Activated effector memory CD4-positive, alpha-beta T cell treated with anti-CD3 and anti-CD28 coated beads, Interleukin-2, amount 50 U/mL, for 16 hours (primary cell): ENCODE measurements around the gene TRMU.
A peak's percentile ranks its signal among the peaks of the same experiment; 100 is the strongest.

ENCODE experiments used
- DNase-seq: peaks from one replicate; pipeline ENCODE4 v3.0.0-alpha.2; 2020

Gene TRMU

DNA sequence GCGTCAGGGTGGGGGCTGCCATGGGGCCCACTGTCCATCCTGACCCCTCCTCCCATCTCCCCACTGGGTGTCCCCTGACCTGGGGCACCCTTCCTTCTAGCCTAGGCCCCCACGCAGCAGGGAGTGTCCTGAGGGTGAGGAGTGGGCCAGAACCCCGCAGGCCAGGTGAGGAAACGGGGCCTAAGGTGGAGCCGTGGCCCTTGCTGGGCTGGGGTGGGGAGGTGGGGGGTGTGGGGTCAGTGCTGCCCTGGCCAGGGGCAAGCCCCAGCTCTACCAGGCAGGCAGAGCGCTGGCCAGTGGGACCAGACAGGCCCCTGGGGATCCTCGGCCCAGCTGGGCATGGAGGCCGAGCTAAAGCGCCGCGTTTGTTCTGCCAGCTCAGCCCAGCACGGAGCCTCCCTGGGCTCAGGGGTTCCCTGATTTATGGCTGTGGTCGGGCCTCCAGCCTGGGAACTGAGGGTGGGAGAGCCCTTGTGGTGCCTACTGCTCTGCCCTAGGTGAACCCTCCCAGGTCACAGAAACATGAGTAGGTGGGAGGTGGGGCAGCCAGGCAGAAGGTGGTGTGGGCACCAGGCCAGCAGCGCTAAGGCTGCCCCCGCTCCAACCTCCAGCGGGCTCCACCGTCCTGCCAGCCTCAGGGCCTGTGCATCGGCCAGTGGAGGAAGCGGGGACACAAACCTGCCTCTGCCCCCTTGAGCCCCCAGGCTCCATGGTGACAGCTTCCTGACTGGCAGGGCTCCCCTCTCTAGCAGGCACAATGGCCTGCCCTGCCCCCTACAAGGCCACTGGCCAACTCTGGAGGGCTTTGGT lies 22.4 kb downstream of the TRMU start:
- no peak for DNase-seq

DNA sequence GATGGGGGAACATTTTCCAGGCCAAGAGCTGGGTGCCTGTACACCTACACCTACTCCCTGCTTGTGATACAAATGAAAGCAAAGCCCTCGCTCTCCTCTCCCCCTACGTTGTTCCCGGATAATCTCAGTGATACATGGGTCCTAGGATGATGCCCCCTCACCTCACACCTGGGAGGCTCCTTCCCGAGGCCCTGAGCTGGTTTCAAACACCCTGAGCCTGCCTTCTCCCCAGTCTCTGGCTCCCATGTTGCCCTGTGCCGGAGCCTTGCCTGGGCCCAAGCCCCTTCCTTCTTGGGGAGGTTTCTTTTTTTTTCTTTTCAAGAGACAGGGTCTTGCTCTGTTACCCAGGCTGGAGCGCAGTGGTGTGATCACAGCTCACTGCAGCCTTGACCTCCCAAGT lies 23.3 kb downstream of the TRMU start:
- no peak for DNase-seq

DNA sequence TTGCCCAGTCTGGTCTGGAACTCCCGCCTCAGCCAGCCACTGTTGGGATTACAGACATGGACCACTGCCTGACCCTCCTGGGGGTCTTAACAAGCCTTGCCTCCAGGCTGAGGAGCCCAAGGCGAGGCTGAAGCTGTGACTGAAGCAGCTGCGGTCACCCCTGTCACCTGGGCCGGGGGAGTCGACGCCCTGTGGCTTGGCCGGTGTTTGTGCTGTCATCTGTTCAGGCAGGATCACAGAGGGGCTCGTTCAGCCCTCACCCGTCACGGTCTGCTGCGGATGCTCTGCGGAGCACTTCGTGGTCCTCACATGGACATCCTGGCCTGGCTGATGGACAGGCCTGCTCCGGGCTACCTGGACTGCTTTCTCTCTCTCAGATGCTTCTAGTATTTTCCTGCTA lies 23.8 kb downstream of the TRMU start:
- DNase-seq, result no peak

DNA sequence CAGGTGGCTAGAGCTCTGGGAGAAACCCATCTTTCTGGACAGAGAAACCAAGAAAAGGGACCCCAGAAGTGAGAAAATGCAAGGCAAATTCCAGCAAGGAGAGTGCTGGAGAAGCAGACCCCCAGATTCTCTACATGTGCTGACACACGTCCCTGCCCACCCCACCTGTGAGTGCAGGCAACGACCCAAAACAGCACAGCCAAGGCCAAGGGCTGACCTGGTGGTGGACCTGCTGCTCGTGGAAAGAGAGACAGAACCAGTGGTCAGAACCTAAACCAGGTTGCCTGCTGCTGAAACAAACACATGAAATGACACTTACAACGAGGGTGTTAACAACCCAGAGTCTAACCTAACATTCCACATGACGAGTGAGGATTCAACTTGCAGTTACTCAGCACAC lies 24.6 kb downstream of the TRMU start:
- no peak for DNase-seq

DNA sequence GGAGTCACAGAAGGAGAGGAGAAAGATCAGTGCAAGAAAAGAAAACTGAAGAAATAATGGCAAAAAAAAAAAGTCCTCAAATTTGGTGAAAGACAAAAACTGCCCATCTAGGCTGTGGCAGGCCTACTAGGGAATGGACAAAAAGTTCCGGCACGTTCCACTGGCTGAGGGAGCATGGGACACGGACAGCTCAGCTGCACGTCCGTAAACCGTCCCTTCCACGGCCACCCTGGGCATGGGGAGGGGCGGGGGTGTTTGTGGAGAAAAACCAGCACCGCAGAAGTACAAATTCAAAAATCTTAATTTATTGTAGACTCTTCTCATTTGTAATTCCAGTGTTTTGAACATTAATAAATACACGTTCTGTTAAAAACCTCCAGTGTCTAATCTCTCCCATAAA lies 25.4 kb downstream of the TRMU start:
- DNase-seq, result no peak

DNA sequence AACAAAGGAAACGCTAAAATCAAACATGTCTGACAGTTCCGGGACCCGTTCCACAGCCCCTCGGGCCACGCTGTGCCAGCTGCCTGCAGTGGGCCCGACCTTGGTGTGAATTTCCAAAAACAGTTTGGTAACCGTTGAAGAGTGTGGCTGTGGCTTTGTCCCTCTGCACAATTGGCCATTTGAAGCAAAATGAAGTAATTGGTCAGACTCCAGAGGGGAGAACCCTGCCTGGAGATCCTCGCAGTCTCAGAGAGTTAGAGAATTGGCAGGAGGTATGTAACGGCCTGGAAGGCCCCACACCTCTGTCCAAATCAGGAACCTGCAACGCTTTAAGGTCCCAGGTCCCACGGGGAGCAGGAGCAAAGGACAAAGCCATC lies 26.3 kb downstream of the TRMU start:
- DNase-seq, result no peak

DNA sequence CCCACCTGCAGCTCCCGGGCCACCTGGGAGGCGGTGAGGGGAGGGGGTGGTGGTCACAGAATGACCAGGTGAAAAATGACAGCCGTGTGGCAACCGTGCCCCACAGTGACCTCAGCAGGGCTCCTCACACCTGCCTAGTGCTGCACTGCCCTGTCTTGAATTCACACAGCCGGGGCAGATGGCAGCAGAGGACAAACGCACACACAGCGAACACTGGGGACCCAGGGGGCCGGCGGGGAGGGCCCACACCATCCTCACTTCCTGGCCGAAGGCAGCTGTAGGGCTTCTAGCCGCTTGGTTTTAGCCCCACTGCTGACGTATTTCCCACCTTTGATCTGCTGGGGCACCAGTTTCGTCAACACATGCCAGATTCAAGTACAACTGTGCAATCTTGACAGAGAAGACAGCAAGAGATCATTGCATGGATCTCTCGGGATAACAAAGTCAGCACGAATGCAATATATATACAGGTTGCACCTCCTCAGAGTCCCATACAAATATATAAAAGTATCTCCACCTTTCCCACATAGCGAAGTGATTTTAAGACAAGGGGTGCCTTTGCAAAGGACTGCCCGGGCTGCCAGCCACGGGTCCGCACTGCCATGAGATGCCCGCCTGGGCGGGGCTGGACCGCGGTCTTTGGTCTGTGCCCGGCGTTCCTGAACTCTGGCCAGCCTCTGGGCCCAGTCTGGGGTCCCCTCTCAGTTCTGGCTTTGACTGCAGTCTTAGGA lies 26.9 kb downstream of the TRMU start:
- DNase-seq, result no peak

DNA sequence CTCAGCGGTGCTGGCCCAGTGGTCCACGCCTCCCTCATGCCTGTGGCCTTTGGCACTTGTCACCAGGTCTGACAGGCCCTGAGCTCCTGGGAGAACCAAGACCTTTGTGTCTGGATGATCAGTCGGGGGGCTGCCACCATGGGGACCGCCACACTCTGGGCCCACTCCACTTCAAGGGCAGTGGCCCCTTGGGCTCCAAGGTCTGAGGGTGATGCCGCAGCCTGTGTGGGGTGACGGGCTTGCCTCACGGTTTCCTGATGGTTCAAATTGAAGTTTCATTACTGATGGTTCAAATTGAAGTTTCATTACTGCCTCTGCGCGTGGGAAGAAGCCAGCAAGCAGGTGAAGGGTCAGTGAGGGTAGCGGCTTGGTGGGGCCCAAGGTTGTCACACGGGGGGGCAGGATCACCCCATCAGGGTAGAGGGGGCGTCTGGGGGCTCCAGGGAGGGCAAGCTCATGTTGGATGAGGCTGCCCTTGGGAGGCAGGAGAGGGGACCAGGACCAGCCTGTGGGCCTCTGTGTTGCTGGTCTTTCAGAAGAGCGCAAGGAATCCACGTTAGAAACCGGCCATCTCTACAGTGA lies 27.5 kb downstream of the TRMU start:
- no peak for DNase-seq

DNA sequence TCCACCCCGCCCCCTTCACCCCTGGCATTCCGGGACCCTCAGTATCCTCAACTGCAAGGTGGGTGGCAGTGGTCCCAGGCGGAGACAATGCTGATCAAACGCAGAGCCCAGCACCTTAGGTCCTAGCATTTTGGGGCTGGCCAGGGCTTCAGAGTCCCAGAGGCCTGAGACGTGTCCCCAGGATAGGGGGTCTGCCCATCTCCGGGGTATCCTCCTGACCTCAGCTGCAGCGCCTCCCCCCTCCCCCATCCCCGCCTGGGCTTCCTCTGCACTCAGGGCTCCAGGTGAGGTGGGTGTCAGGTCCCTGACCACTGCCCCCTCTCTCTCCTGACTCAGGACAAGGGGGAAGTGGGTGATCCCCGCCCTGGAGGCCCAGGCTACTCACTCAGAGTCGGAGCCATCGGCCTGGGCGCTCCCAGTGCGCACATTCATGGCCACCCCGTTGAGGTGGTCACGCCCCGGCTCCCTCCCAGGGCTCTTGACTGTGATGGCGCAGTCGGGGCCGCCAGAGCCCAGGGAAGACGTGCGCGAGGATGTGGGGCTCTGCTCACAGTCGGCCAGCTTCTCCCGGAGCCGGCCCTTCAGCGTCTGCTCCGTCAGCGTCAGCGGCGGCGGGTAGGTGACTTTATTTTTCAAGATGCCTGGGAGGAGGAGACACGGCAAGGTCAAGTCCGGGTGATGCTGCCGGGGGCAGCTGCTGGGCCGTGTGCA lies 28.3 kb downstream of the TRMU start:
- DNase-seq, result no peak

DNA sequence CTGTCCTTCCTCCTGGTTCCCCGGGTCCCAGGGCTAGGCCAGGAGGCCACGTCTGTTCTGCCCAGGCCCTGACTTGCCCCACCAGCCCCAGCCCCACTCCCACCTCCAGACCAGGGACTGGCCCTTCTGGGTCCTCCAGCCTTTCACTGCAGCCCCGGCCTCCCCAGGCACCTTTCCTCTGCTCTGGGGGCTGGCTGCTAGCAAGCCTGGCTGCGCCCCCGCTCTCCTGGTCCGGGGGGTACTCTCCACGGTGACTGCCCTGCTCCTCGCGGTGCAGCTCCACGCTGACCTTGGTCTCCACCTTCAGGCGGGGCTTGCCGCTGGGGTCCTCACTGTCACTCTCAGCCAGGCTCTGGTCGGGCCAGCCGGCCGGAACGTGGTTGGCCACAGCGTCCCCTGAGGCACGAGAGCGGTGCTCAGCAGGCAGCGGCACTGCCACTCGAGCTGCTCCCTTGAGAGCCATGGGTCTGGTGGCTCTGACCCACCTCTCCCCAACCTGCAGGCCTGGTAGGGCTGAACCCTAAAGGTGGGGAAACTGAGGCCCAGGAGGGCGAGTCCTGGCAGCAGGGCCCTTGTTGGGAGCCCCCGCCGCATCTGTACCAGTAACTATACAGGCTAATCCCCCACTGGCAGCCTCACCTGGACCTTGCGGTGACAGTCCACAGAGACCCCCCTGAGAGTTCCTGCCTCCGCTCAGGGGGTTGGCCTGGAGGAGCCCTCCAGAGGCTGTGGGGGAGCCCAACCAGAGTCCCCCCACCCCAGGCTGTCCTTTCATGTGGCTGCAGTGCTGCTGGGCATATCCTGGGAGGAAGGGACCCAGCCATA lies 29.0 kb downstream of the TRMU start:
- no peak for DNase-seq

DNA sequence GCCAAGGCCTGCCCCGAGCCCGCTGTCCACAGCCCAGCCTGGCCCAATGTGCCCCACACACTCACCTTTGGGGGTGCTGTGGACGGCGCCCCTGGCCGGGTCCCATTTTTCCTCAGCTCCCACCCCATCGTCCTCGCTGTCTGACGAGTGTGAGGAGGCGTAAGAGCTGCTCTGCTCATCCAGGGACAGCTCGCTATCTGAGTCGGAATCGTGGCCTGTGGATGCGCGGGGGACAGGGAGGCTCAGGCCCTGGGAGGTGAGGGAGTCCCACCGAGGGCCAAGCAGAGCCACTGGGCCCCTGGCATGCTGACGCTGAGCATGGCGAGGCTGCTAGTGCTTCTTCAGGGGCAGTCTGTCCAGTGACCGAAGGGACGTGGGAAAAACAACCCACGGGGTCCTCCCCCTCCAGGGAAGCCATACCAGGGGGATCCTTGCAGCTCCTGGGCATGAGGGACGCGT lies 29.7 kb downstream of the TRMU start:
- DNase-seq, result no peak

DNA sequence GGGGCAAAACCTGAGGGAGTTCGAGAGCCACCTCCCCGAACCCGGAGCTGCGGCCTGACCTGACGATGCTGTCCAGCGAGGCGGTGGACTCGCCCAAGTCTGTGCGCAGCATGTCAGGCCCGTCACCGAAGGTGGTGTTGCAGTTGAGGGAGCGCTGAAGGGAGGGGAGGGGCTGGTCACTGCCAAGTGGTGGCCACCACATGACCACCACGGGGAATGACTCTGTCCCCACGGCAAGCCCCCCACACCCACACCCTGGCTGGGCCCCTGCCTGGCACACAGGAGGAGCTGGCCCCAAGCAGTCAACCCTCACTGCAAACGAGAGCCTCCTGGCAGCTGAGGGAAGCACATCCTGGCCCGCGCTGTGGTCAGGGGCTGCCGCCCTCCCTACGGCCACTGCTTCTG lies 30.8 kb downstream of the TRMU start:
- no peak for DNase-seq

DNA sequence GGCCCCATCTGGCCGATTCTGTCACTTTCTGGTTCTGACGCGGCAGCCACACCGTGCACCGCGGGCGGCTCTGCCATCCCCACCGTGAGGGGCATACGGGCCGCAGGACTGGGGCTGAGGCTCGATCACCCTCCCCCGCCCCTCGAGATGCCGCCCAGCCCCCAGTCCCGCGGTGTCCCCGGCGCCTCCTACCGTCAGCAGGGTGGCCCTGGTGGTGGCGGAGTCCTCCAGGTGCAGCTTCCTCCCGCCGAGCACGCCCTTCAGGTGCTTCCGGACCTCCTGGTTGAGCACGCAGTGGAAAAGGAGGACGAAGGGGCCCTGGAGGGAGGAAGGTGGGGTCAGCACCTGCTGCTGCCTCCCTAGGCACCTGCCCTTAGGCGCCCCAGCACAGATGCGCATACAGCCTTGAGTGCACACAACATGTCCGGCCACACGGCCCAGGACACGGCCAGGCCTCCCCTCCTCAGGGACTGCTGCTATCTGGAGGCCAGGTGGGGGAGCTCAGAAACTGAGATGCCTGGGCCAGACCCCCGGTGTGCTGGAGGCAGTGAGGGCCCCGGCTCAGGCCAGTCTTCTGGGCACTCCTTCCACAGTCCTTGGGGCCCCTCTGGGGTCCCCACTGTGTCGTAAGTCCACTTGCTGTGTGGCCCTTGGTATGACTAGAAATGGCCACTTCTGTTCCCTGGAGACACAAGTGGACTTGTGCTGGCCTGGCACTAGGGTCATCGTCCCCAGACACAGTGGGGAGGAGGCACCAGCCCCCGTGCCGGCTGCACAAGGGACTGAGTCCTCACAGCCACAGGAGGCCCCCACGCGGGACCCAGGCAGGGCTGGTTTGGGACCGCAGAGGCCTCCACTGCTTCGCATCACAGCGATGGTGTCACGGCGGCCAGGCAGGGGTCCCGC lies 31.5 kb downstream of the TRMU start:
- DNase-seq, result no peak

DNA sequence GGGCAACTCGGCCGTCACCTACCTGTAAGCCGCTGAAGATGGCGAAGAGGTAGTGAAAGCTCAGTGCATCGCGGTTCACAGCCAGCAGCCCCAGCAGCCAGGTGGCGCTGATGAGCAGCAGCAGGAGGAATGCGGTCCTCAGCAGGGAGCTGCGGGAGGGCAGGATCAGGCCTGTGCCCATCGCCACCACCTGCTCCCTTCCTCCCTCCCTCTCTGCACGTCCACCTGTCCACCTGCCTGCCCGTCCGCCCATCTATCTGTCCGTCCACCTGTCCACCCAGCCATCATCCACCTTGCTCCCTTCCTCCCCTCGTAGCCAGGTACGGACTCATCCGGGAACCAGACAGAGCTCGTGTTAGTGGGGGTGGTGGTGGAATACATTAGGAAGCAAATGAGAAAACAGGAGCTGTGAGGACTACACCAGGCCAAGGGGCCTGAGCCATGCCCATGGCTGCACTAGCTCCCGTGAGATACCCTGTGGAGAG lies 32.2 kb downstream of the TRMU start:
- peak; percentile 85 for DNase-seq

DNA sequence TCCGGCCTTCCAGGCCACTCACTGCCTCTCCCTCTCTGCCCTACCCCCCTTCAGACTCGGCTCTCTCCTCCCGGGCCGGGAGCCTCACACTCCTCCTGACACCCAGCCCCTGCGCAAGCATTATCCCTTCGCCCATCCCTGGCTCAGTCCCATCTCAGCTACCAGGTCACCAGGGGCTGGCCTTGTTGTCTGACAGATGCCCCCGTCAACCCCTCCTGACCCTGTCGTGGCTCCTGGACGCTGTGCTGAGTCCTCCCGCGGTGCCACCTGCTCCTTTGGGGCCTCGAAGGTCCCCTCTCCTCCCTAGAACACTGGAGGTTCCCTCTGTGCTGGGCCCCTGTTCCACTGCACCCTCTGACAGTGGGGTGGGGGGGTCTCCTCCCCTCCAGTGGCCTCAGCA lies 32.9 kb downstream of the TRMU start:
- no peak for DNase-seq

DNA sequence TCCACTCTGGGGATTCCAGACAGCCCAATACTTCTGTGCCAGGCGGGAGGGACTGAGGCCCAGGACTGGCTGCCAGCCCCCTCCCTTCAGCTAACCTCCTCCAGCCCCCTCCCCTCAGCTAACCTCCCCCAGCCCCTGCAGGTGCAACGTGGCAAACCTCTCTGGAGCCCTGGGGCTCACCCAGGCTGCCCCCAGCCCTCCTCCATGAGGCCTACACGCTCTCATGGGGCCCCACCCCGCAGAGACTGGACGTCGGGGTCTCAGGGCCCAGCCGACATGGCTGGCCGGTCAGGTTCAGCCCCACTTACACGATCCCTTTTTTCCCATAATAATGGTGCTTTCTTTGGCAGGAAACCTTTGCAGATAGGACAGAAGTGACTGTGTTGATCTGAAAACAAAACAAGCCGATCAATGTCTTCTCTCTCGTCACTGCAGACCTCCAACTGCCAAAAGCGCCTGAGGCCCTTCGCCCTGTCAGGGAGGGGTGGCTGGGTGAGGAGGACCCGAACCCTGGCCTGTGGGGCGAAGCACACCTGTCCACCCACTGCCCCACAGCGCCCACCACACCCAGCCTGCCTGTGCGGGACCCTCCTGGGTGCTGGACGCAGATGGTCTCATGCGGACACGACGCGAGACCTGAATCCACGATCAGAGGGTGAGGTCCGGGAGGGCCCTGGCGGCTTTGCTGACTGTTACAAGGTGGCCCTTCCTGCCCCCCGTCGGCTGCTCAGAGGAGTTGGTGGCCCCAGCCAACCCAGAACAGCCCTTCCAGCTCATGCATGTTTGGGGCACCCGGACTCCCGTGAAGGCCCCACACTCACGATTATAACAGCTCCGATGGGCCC lies 33.6 kb downstream of the TRMU start:
- DNase-seq, result no peak

DNA sequence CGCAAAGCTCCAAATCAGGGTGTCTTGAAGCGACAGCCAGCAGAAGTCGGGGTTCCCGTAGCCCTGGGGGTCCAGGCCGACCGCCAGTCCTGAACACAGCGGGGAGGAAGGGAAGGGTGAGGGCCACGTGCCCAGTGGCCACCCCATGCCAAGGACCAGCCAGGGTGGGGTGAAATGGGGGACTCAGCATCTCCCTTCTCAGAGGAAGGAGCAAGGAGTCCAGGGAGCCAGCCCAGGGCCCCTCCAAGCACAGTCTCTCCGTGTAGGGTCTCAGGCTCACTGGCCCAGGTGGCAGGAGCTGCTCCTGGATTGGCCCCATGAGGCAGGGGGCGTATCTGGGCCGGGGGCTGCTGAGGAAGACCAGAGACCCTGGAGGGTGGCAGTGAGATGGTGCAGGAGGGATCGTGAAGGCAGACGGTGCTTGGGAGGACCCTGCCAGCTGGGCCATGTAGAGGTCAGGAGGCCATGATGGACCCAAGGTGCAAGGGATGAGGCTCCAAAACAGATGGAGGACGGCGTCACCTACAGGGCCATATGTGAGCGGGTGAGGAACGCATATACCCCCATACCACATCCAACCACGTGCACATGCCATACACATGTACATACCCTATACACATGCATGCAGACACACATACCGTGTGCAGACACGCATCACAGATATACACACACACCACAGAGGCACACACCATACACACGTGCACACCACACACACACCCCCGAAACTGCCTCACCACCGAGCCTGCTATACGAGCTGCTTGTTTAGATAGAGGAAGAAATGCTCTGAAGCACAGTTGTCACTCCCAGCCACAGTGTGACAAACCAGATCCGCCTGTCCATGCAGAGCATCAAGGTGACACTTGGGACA lies 34.4 kb downstream of the TRMU start:
- DNase-seq, result no peak

DNA sequence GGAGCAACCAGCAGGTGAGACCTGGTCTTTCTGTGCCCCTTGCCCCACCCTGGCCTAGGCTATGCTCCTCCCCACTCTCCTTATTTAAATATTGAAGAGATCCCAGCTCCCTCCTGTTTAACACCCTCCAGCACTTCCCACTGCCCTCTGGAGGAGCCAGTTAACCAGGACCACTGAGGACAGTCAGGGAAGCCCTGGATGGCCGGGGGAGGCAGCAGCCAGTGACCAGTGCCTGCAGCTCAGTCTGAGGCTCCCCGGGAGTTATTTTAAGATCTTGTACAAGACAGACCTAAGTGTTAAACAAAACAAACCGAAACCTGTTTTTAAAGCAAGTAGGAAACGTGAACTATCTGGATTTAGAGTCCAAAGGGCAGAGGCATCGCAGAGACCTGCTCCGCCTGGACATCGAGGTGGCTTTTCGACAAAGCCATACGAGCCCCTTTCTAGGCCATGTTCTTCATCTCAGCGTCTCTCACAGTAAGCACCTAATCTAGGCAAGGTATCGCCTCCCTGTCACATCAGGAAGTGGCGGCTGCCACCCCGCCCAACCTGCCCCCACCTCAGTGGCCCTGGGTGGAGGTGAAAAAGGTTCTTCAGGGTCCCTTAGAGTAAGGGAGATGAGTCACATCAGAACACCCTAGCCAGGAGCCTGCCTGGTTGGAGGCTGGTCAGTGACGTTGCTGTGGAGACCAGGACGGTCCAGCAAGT lies 35.2 kb downstream of the TRMU start:
- no peak for DNase-seq
